Limb (tissue), 2 donors: ENCODE results near the gene MPDU1.
"Not testable (repeated sequence)": the region's sequence is repeated elsewhere in the genome, so short reads cannot be mapped to it uniquely, and the experiment has no call there.

ENCODE experiments used
- DNase-seq, 2 donors: peaks; one replicate each; pipeline ENCODE4 v3.0.0-alpha.2; 2016; ENCODE audit errors: extremely low spot score in 2 of 2

Gene MPDU1

GRCh38 chr17:7614425-7615264 is 31.0 kb downstream of the MPDU1 start, which contains the start of gene FXR2:
Gene FXR2, minus strand, starts transcription at chr17:7614897. Its CDS starts 365 bp downstream, at chr17:7614532.
- DNase-seq, result peak; percentile 100

GRCh38 chr17:7615265-7615747 is 31.7 kb downstream of the MPDU1 start:
- DNase-seq, result no peak

- DNase-seq, result no peak
Observed at GRCh38 chr17:7618608-7619007, 35.0 kb downstream of the MPDU1 start.

- DNase-seq, result no peak
Observed at GRCh38 chr17:7620835-7621234, 37.2 kb downstream of the MPDU1 start.

GRCh38 chr17:7623661-7624060 is 40.0 kb downstream of the MPDU1 start:
- DNase-seq, result no peak

GRCh38 chr17:7625749-7626148 is 42.1 kb downstream of the MPDU1 start:
- DNase-seq, result not testable (repeated sequence)

GRCh38 chr17:7626307-7626706 is 42.7 kb downstream of the MPDU1 start:
- DNase-seq, result no peak

GRCh38 chr17:7626956-7627249 is 43.3 kb downstream of the MPDU1 start:
- no peak for DNase-seq

- peak; percentile 92 to 98 for DNase-seq
Observed at GRCh38 chr17:7627250-7628121, 43.8 kb downstream of the MPDU1 start, which contains the start of gene SAT2. Gene SAT2, minus strand, starts transcription at chr17:7627821. Its CDS starts 186 bp downstream, at chr17:7627635.

GRCh38 chr17:7629939-7630571 is 46.4 kb downstream of the MPDU1 start, which contains the start of gene SHBG:
Gene SHBG, plus strand, starts transcription at chr17:7630135. Its CDS starts 38 bp downstream, at chr17:7630173.
- DNase-seq, result no peak

GRCh38 chr17:7631398-7632380 is 48.0 kb downstream of the MPDU1 start:
- DNase-seq, result no peak

- no peak for DNase-seq
Observed at GRCh38 chr17:7632492-7632894, 48.8 kb downstream of the MPDU1 start.

GRCh38 chr17:7633093-7633492 is 49.4 kb downstream of the MPDU1 start:
- DNase-seq, result no peak

- peak; percentile 62 to 80 for DNase-seq
Observed at GRCh38 chr17:7634384-7634783, 50.7 kb downstream of the MPDU1 start.

- no peak for DNase-seq
Observed at GRCh38 chr17:7636163-7636562, 52.5 kb downstream of the MPDU1 start.
